Activated CD8-positive, alpha-beta T cell treated with anti-CD3 and anti-CD28 coated beads for 36 hours (primary cell): ENCODE results near the gene POMP. TPM values are rescaled to one million over a fixed set of nuclear protein-coding genes. Genes with fewer than 3 reads are reported as not detected.

Experiments used
- ATAC-seq: fragments of 200-7000 bp; cut with Tn5 transposase; one replicate; pipeline ENCODE4 v1.10.0; 2021; ENCODE audit warnings: mild to moderate bottlenecking, moderate library complexity
- CTCF ChIA-PET: fragments of 350-600 bp; sonication (Branson Sonifier 250); formaldehyde crosslinking; loops from one replicate; lab custom pipeline; 2021; ENCODE audit warnings: antibody characterized with exemption; lab: Charles Lee
- POLR2A ChIA-PET: fragments of 350-600 bp; sonication (Branson Sonifier 250); formaldehyde crosslinking; loops from one replicate; lab custom pipeline; 2021; ENCODE audit warnings: antibody characterized with exemption; lab: Charles Lee
- DNase-seq: peaks from one replicate; pipeline ENCODE4 v3.0.0-alpha.2; 2020
- H3K27ac Mint-ChIP-seq: one replicate; pipeline ENCODE4 v1.8.0; 2021; ENCODE audit warnings: mild to moderate bottlenecking, mixed read lengths
- H3K27me3 Mint-ChIP-seq: one replicate; pipeline ENCODE4 v1.8.0; 2021; ENCODE audit warnings: mixed read lengths
- H3K36me3 Mint-ChIP-seq: one replicate; pipeline ENCODE4 v1.8.0; 2021; ENCODE audit warnings: low read depth, mixed read lengths
- H3K4me1 Mint-ChIP-seq: one replicate; pipeline ENCODE4 v1.8.0; 2021; ENCODE audit warnings: low read depth, mixed read lengths
- H3K4me3 Mint-ChIP-seq: one replicate; pipeline ENCODE4 v1.8.0; 2021; ENCODE audit warnings: mild to moderate bottlenecking, moderate library complexity, mixed read lengths
- H3K9me3 Mint-ChIP-seq: one replicate; pipeline ENCODE4 v1.8.0; 2021; ENCODE audit warnings: mixed read lengths
- CTCF ChIP-seq: fragments of 200-600 bp; IDR thresholded peaks from one replicate; pipeline ENCODE4 v1.8.0; 2022; ENCODE audit warnings: antibody characterized with exemption, mild to moderate bottlenecking
- intact Hi-C: fragments of 100-400 bp; cut with micrococcal nuclease; formaldehyde crosslinking; loops from one replicate; pipeline ENCODE4 v1.10.0; 2022
- total RNA-seq, 2 experiments: library from RNA; stranded (reverse); gene quantifications; one replicate each; pipeline ENCODE4 v1.2.3, GENCODE V29; 2021

Gene POMP
- total RNA-seq, 2 experiments from 2014 or later = 106 to 116 TPM

- POLR2A ChIA-PET = interaction anchor here (0.5 kb wide), 1 partner anchor 304 kb away, joined by 3 read pairs; no protein-coding TSS in a partner anchor
- Mint-ChIP-seq H3K27me3 (no peaks in the 10 kb centered on the region), H3K4me3 (no peak overlapping the region), H3K4me1 (peaks cover 14% of the 10 kb centered on the region), H3K36me3 (peaks cover 24% of the 10 kb centered on the region), H3K27ac (no peak overlapping the region), H3K9me3 (no peaks in the 10 kb centered on the region)
- no peak for TF ChIP-seq CTCF
- DNase-seq (no peak), ATAC-seq (no peak)
- intact Hi-C loops = no loop called here
- CTCF ChIA-PET = no interaction called here
Measured at GRCh38 chr13:28710161-28710560, 51.2 kb downstream of the POMP start.

- no peak for DNase-seq
- no peak for TF ChIP-seq CTCF
- POLR2A ChIA-PET = interaction anchor here (0.6 kb wide), 1 partner anchor 12 kb away, joined by 3 read pairs; no protein-coding TSS in a partner anchor
- Mint-ChIP-seq H3K36me3 (peaks cover 7% of the 10 kb centered on the region), H3K27me3 (no peaks in the 10 kb centered on the region), H3K9me3 (no peaks in the 10 kb centered on the region), H3K4me3 (no peak overlapping the region), H3K27ac (no peak overlapping the region), H3K4me1 (peaks cover 35% of the 10 kb centered on the region)
- ATAC-seq = no peak
- CTCF ChIA-PET = no interaction called here
- intact Hi-C loops = no loop called here
Measured at GRCh38 chr13:28714651-28715050, 55.7 kb downstream of the POMP start.

GRCh38 chr13:28716511-28716910, 57.6 kb downstream of the POMP start:
- DNase-seq (no peak), ATAC-seq (no peak)
- Mint-ChIP-seq H3K36me3 (peaks cover 3% of the 10 kb centered on the region), H3K27ac (no peak overlapping the region), H3K4me3 (no peak overlapping the region), H3K9me3 (no peaks in the 10 kb centered on the region), H3K4me1 (peaks cover 36% of the 10 kb centered on the region), H3K27me3 (no peaks in the 10 kb centered on the region)
- intact Hi-C loops = no loop called here
- CTCF ChIA-PET = no interaction called here
- POLR2A ChIA-PET = no interaction called here
- TF ChIP-seq CTCF = no peak

GRCh38 chr13:28717170-28717569, 58.2 kb downstream of the POMP start:
- DNase-seq = no peak
- H3K4me3 Mint-ChIP-seq = peak overlapping the region; percentile 89
- peaks cover 3% of the 10 kb centered on the region for H3K36me3 Mint-ChIP-seq
- intact Hi-C loops = no loop called here
- no peak for TF ChIP-seq CTCF
- peak overlapping the region; percentile 5 for H3K27ac Mint-ChIP-seq
- H3K27me3 Mint-ChIP-seq = no peaks in the 10 kb centered on the region
- ChIA-PET CTCF (interaction anchor here (1.0 to 1.1 kb wide), 2 partner anchors 31 to 80 kb away, joined by 3 to 4 read pairs; no protein-coding TSS in a partner anchor), POLR2A (interaction anchor here (0.7 kb wide), 1 partner anchor 59 kb away, joined by 4 read pairs; the partner anchor contains the start of gene POMP)
- H3K9me3 Mint-ChIP-seq = no peaks in the 10 kb centered on the region
- ATAC-seq = no peak
- peaks cover 36% of the 10 kb centered on the region for H3K4me1 Mint-ChIP-seq

GRCh38 chr13:28718196-28718542, 59.2 kb downstream of the POMP start:
- POLR2A ChIA-PET = interaction anchor here (0.6 to 1.3 kb wide), 4 partner anchors 17 to 242 kb away, joined by 3 read pairs; no protein-coding TSS in a partner anchor
- ATAC-seq (no peak), DNase-seq (no peak)
- H3K27me3 Mint-ChIP-seq = no peaks in the 10 kb centered on the region
- H3K9me3 Mint-ChIP-seq = no peaks in the 10 kb centered on the region
- CTCF ChIA-PET = interaction anchor here (1.0 to 1.1 kb wide), 2 partner anchors 30 to 79 kb away, joined by 3 to 4 read pairs; no protein-coding TSS in a partner anchor
- intact Hi-C loops = no loop called here
- peak overlapping the region; percentile 77 for H3K27ac Mint-ChIP-seq
- peaks cover 3% of the 10 kb centered on the region for H3K36me3 Mint-ChIP-seq
- H3K4me3 Mint-ChIP-seq = peak overlapping the region; percentile 89
- no peak for TF ChIP-seq CTCF
- H3K4me1 Mint-ChIP-seq = peaks cover 36% of the 10 kb centered on the region
